Tibial nerve (tissue), 4 donors: ENCODE measurements around the gene CHRDL2.

Experiments
- EP300 ChIP-seq, 2 donors: sonication (generic); formaldehyde crosslinking; IDR thresholded peaks; one replicate each; pipeline ENCODE4 v1.6.1; 2017; ENCODE audit warnings: antibody characterized with exemption in 2 of 2, mild to moderate bottlenecking in 1 of 2
- POLR2A ChIP-seq, 2 donors: fragments of 450-650 bp; IDR thresholded peaks; one replicate each; pipeline ENCODE4 v1.6.1; 2017; ENCODE audit warnings: antibody characterized with exemption in 2 of 2, mild to moderate bottlenecking in 2 of 2, moderate library complexity in 2 of 2
- TF ChIP-seq, protein P1 (sequence below), 5 experiments: fragments of 200-600 bp in 3 of 5; fragments of 450-650 bp in 2 of 5; sonication (generic) in 3 of 5; IDR thresholded peaks; one replicate each; pipeline ENCODE4 v1.5.1; 2016 to 2019; ENCODE audit warnings: antibody characterized with exemption in 5 of 5, mild to moderate bottlenecking in 3 of 5, moderate library complexity in 2 of 5

DNA sequence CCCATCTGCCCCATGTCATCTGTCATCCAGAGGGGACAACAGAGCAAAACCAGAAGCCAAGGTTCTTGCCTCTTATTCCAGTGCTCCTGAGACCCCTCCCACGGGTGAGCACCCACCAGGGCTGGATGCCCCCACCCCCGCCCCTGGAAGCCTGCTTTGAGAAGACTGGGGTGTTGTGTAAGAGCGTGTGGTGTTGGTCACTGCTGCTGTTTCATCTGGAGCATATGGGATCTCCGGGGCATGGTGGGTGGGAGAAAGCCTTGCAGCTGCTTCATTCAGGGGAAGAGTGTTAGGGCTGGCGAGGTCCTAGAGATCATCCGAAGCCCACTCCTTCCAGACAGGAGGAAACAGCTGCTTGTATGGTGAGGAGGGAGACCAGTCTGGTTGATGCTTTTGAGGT is 54.1 kb downstream of the CHRDL2 start:
- TF ChIP-seq, protein P1, sequence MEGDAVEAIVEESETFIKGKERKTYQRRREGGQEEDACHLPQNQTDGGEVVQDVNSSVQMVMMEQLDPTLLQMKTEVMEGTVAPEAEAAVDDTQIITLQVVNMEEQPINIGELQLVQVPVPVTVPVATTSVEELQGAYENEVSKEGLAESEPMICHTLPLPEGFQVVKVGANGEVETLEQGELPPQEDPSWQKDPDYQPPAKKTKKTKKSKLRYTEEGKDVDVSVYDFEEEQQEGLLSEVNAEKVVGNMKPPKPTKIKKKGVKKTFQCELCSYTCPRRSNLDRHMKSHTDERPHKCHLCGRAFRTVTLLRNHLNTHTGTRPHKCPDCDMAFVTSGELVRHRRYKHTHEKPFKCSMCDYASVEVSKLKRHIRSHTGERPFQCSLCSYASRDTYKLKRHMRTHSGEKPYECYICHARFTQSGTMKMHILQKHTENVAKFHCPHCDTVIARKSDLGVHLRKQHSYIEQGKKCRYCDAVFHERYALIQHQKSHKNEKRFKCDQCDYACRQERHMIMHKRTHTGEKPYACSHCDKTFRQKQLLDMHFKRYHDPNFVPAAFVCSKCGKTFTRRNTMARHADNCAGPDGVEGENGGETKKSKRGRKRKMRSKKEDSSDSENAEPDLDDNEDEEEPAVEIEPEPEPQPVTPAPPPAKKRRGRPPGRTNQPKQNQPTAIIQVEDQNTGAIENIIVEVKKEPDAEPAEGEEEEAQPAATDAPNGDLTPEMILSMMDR (IDR thresholded peaks at IDR 0.05), result no peak
- no peak for TF ChIP-seq EP300 (IDR thresholded peaks at IDR 0.05)
- TF ChIP-seq POLR2A (IDR thresholded peaks at IDR 0.05), result no peak
